Activated CD8-positive, alpha-beta memory T cell treated with anti-CD3 and anti-CD28 coated beads, Interleukin-2, amount 50 U/mL, for 24 hours (primary cell): ENCODE measurements around the gene GPC1.

Experiments used
- DNase-seq: peaks from one replicate; pipeline ENCODE4 v3.0.0-alpha.2; 2020; ENCODE audit errors: extremely low read depth

GPC1 gene

DNA sequence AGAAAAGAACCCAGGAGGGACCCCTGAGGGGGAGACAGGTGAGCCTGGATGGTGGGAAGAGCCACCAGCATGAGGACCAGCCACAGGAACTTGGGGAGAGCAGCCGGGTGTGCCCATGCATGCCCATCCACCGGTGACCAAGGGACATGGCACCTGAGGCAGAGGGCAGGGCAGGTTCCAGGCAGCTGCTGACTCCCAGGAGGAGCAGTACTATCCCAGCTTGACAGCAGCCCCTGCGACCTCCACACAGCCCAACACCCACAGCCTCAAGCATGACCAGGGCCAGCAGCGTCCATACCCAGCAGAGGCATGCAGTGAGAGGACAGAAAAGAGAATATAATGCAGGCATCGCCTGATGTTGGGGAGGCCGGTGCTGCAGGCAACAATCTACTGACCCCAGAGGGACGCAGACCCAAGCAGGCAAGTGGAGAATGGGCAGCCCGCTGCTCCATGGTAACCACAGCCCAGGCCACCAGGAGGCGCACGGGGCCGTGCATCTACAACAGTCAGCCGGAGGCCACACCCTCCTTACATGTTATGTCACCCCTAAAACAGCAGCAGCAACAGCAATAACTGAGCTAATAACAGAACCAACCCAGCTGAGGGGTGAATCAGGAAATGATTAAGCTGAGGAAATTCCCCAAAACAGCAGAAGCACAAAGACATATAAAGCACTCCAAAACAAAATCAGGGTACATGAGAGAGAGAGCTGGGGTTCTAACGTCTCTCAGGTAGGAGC lies 78.3 kb downstream of the GPC1 start:
- DNase-seq: peak; percentile 62

DNA sequence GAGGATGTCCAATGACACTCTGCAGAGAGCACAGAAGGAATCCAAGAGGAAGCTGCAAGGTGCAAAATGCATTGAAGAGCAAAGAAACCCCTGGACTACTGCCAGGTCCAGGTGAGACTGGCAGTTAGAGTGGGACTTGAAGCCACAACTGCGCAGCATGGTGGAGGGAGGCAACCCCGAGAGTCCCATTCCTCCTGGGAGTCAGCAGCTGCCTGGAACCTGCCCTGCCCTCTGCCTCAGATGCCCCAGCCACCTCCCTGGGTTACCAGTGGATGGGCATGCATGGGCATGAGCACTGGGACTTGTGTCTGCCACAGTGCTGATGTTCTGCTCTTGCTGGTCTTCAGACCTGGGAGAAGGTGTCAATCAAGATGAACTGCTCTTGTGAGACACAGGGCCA lies 79.2 kb downstream of the GPC1 start:
- DNase-seq: no peak

- no peak for DNase-seq
Measured at GRCh38 chr2:240517342-240517741, 81.9 kb downstream of the GPC1 start.
